Heart right ventricle (tissue), 16 donors: ENCODE measurements around the gene GYPC. TPM values are rescaled to one million over a fixed set of nuclear protein-coding genes. Genes with fewer than 3 reads are reported as not detected.

Experiments
- ATAC-seq, 8 donors: fragments of 200-7000 bp; cut with Tn5 transposase; one replicate each; pipeline ENCODE4 v1.9.1; 2020; ENCODE audit warnings: mild to moderate bottlenecking in 8 of 8, moderate library complexity in 8 of 8, moderate number of reproducible peaks in 1 of 8
- DNase-seq, 2 donors: peaks; one replicate each; pipeline ENCODE4 v3.0.0-alpha.2; 2020
- H3K27ac ChIP-seq, 10 donors: fragments of 200-600 bp; sonication (generic) in 2 of 10; one replicate each; pipeline versions ENCODE4 v1.5.0 to v1.8.0; 2020 to 2022; ENCODE audit warnings: mild to moderate bottlenecking in 3 of 10
- H3K27me3 ChIP-seq, 7 donors: fragments of 200-600 bp; one replicate each; pipeline ENCODE4 v1.8.0; 2021 to 2022; ENCODE audit warnings: mild to moderate bottlenecking in 2 of 7
- H3K36me3 ChIP-seq, 9 donors: fragments of 200-600 bp; sonication (generic) in 1 of 9; one replicate each; pipeline versions ENCODE4 v1.5.0 to v1.8.0; 2020 to 2022; ENCODE audit warnings: mild to moderate bottlenecking in 2 of 9
- H3K4me1 ChIP-seq, 9 donors: fragments of 200-600 bp; sonication (generic) in 1 of 9; one replicate each; pipeline versions ENCODE4 v1.5.0 to v1.8.0; 2020 to 2022; ENCODE audit warnings: mild to moderate bottlenecking in 4 of 9
- H3K4me3 ChIP-seq, 10 donors: fragments of 200-600 bp; sonication (generic) in 2 of 10; one replicate each; pipeline versions ENCODE4 v1.5.0 to v1.8.0; 2020 to 2022; ENCODE audit warnings: mild to moderate bottlenecking in 7 of 10, moderate library complexity in 2 of 10
- H3K9me3 ChIP-seq, 11 donors: fragments of 200-600 bp in 10 of 11; sonication (generic) in 2 of 11; one replicate each; pipeline versions ENCODE4 v1.5.0 to v1.8.0; 2013 to 2022; ENCODE audit warnings: mild to moderate bottlenecking in 2 of 11, control low read depth in 1 of 11, moderate library complexity in 1 of 11
- CTCF ChIP-seq, 9 donors: fragments of 200-600 bp; sonication (generic) in 2 of 9; IDR thresholded peaks; one replicate each; pipeline versions ENCODE4 v1.5.0 to v1.8.0; 2021 to 2022; ENCODE audit warnings: antibody characterized with exemption in 9 of 9, mild to moderate bottlenecking in 5 of 9, moderate library complexity in 1 of 9
- WGBS, 2 donors: extraction: QIAGEN DNeasy Blood & Tissue Kit; methylation state at CpG; one replicate each; pipeline ENCODE4 v1.1.7; 2013; ENCODE audit warnings: inconsistent platforms in 1 of 2; 5-methylcytosine and 5-hydroxymethylcytosine counted together
- intact Hi-C, 10 donors: fragments of 100-400 bp; cut with DNase I; formaldehyde crosslinking; loops; one replicate each; pipeline versions ENCODE4 v1.11.1 to v1.14.2; 2022
- polyA plus RNA-seq, 2 donors: library from polyadenylated mRNA; stranded (reverse); fragments of 200-250 nt; gene quantifications; one replicate each; pipeline ENCODE4 v1.2.3, GENCODE V29; 2013
- total RNA-seq, 10 donors: library from RNA; stranded (reverse); fragmentation: NEBNext Ultra II Directional in 3 of 10; extraction: Animal tissue kit (Norgen Biotek cat#: 25700) in 3 of 10; gene quantifications; one replicate each; pipeline versions ENCODE4 v1.2.1 to v1.2.4, GENCODE V29; 2021 to 2023
- donor health status: Arrhythmogenic right ventricular cardiomyopathy.
- donor health status: ischemic (EF 13 %, LVEDD 7.1; RV severe dilation, severe dysfunction).
- donor health status: healthy with polysubstance abuse.
- donor health status: DM: no; HTN: yes; CAD: no.
- donor health status: DM: no; HTN: no; CAD: no.
- donor health status: ischemic (EF 25% LVEDD 6.9; RV normal size, moderate dysfunction).
- donor health status: ischemic (EF 25% LVEDD 5.7; RV mildly dilated, moderate dysfunction).
- donor health status: healthy.
- donor health status: DM: yes; HTN: yes; CAD: no.
- donor health status: Ischemic cardiomyopathy.
- donor health status: ischemic (EF 35%, LVEDD 5.7; RV mildly dilated, moderate dysfunction).
- donor health status: nonischemic (EF 11% LVEDD 7.7; RV severe dilation, severe dysfunction).
- donor health status: DM: yes; HTN: yes; CAD: no.
- donor health status: PGD.
- donor health status: ischemic (EF 29% LVEDD 5.4; RV normal size, mild dysfunction).
- donor health status: nonischemic (EF 23%, LVEDD 6.1; RV moderate dilation, normal function).

Gene GYPC
- total and polyA plus RNA-seq, 12 donors, result 80.3 to 408 (median 127) TPM

- H3K4me3 ChIP-seq, result no peak overlapping the region
- H3K9me3 ChIP-seq, result peaks cover 0 to 5% (median 0%) of the 10 kb centered on the region in 11 donors
- DNase-seq (no peak), ATAC-seq (no peak)
- no peaks in the 10 kb centered on the region for H3K36me3 ChIP-seq
- intact Hi-C loops, result no loop called here
- H3K27ac ChIP-seq, result no peak overlapping the region
- no peaks in the 10 kb centered on the region for H3K27me3 ChIP-seq
- WGBS, 2 donors, result 94 to 98% methylated on average over 5 of the region's 5 CpGs
- peaks cover 0 to 2% (median 0%) of the 10 kb centered on the region in 9 donors for H3K4me1 ChIP-seq
- no peak for TF ChIP-seq CTCF (IDR thresholded peaks at IDR 0.05)
Observed at GRCh38 chr2:126731353-126731752, 75.4 kb downstream of the GYPC start.

DNA sequence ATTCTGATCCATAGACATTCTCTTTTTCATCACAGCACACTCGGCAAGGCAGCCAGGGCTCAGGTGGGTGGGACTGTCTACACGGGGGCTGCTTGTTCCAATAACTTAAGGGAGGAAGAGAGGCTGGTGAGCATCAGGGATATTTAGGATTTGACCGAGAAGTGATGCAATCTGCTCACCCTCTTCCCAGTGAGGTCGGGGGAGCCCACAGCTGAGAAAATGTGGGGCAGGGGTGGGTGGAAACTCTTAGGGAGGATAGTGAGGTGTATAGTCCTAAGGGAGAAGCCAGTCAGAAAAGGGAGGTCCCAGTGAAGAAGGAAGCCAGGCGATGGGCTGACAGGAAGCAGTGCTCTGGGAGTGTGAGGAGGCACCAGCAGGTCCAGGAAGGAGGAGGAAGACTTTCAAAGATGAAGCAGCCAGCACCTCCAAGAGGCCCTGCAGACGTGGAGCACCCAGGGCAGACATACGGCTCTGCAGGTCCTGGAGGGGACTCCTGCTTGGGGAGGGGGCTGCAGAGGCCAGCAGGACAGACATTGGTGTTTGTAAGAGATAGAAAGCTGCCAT is 76.8 kb downstream of the GYPC start:
- DNase-seq, result no peak
- no peak overlapping the region for H3K4me3 ChIP-seq
- peaks cover 0 to 2% (median 0%) of the 10 kb centered on the region in 11 donors for H3K9me3 ChIP-seq
- no peak overlapping the region for H3K27ac ChIP-seq
- intact Hi-C loops, result no loop called here
- H3K36me3 ChIP-seq, result no peaks in the 10 kb centered on the region
- TF ChIP-seq CTCF (IDR thresholded peaks at IDR 0.05), result peak in 1 of 9 donors; percentile 22
- peaks cover 0 to 7% (median 0%) of the 10 kb centered on the region in 9 donors for H3K4me1 ChIP-seq
- peak in 6 of 8 donors; percentile 10 to 69 (median 52) for ATAC-seq
- no peaks in the 10 kb centered on the region for H3K27me3 ChIP-seq
- 59 to 69% methylated on average over 7 of the region's 7 CpGs for WGBS, 2 donors

- no peak overlapping the region for H3K4me3 ChIP-seq
- H3K36me3 ChIP-seq, result no peaks in the 10 kb centered on the region
- TF ChIP-seq CTCF (IDR thresholded peaks at IDR 0.05), result no peak
- no peaks in the 10 kb centered on the region for H3K27me3 ChIP-seq
- no peak for ATAC-seq
- DNase-seq, result no peak
- H3K9me3 ChIP-seq, result no peaks in the 10 kb centered on the region
- WGBS, 2 donors, result 95 to 100% methylated on average over 1 of the region's 1 CpG
- intact Hi-C loops, result no loop called here
- H3K27ac ChIP-seq, result no peak overlapping the region
- H3K4me1 ChIP-seq, result peaks cover 0 to 7% (median 0%) of the 10 kb centered on the region in 9 donors
Observed at GRCh38 chr2:126733795-126734194, 77.8 kb downstream of the GYPC start.

GRCh38 chr2:126736133-126736874 is 80.3 kb downstream of the GYPC start:
- Histone ChIP-seq H3K27ac (no peak overlapping the region), H3K9me3 (no peaks in the 10 kb centered on the region), H3K4me1 (peaks cover 0 to 7% (median 0%) of the 10 kb centered on the region in 9 donors), H3K4me3 (no peak overlapping the region), H3K36me3 (no peaks in the 10 kb centered on the region), H3K27me3 (no peaks in the 10 kb centered on the region)
- DNase-seq (no peak), ATAC-seq (no peak)
- 68 to 76% methylated on average over 8 of the region's 8 CpGs for WGBS, 2 donors
- intact Hi-C loops, result no loop called here
- TF ChIP-seq CTCF (IDR thresholded peaks at IDR 0.05), result no peak
